MCF 10A (cell line): ENCODE results near the gene COX6A2. TPM values are rescaled to one million over a fixed set of nuclear protein-coding genes. Genes with fewer than 3 reads are reported as not detected.
"Not testable (repeated sequence)": the region's sequence is repeated elsewhere in the genome, so short reads cannot be mapped to it uniquely, and the experiment has no call there.

Experiments used
- BruUV-seq: library from RNA; stranded (reverse); fragments of 400-500 nt; replicated peaks from 2 replicates; lab custom pipeline; 2021; lab: Mats Ljungman, UMichigan
- CTCF ChIA-PET: fragments of 300-600 bp; sonication (Branson Sonifier 250); formaldehyde crosslinking; extraction: SDS; loops from one replicate; lab custom pipeline; 2021; ENCODE audit warnings: antibody characterized with exemption, inconsistent platforms; lab: Yijun Ruan, JAX
- POLR2A ChIA-PET: fragments of 300-600, 350-650 bp; sonication (Branson Sonifier 250); formaldehyde crosslinking; extraction: SDS; loops from one replicate; lab custom pipeline; 2020; ENCODE audit warnings: antibody characterized with exemption, inconsistent platforms; lab: Yijun Ruan, JAX
- DNase-seq: peaks from one replicate; pipeline ENCODE4 v3.0.0-alpha.2; 2018; ENCODE audit not compliant: unreplicated experiment
- H3K27ac Mint-ChIP-seq: one replicate; pipeline ENCODE4 v1.8.0; 2022; ENCODE audit warnings: mild to moderate bottlenecking, low read depth, mixed read lengths; ENCODE audit not compliant: unreplicated experiment
- H3K27me3 Mint-ChIP-seq: one replicate; pipeline ENCODE4 v1.8.0; 2022; ENCODE audit warnings: mixed read lengths; ENCODE audit not compliant: insufficient read depth, unreplicated experiment
- H3K36me3 Mint-ChIP-seq: one replicate; pipeline ENCODE4 v1.8.0; 2022; ENCODE audit warnings: mild to moderate bottlenecking, moderate library complexity, mixed read lengths; ENCODE audit not compliant: insufficient read depth, unreplicated experiment
- H3K4me1 Mint-ChIP-seq: one replicate; pipeline ENCODE4 v1.8.0; 2022; ENCODE audit warnings: mixed read lengths; ENCODE audit not compliant: insufficient read depth, unreplicated experiment
- H3K4me3 Mint-ChIP-seq: one replicate; pipeline ENCODE4 v1.8.0; 2022; ENCODE audit warnings: mild to moderate bottlenecking, moderate library complexity, mixed read lengths; ENCODE audit not compliant: unreplicated experiment
- H3K9me3 Mint-ChIP-seq: one replicate; pipeline ENCODE4 v1.8.0; 2022; ENCODE audit warnings: mixed read lengths; ENCODE audit not compliant: unreplicated experiment
- intact Hi-C: fragments of 100-400 bp; cut with micrococcal nuclease; formaldehyde crosslinking; loops from 2 replicates; pipeline ENCODE4 v1.14.1; 2022
- total RNA-seq: library from RNA; stranded (reverse); gene quantifications from 2 replicates; pipeline ENCODE4 v1.2.3, GENCODE V29; 2022
- TF ChIP-seq, protein P1 (sequence below): fragments of 200-600 bp; IDR thresholded peaks from one replicate; pipeline ENCODE4 v1.8.0; 2022; ENCODE audit warnings: antibody characterized with exemption, mild to moderate bottlenecking; ENCODE audit not compliant: unreplicated experiment

Gene COX6A2
- total RNA-seq, 1 experiment from 2014 or later = not detected

DNA sequence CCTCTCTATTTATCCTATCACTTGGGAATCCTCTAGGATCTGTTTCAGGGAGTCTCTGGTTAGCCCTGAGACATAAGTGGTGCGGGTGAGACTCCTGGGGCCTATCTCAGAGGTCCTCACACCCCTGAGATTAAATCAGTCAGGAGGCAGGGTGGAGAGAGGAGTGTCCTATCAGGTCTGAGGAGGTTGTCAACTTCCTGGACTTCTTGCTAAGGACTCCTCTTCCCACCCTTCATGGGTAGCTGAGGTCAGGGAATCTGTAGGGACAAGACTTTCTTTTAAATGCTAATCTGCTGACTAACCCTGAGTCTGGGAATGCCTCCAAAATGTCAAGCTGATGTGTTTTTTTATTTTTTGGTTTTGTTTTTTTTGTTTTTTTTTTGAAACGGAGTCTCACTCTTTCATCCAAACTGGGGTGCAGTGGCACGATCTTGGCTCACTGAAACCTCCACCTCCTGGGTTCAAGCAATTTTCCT is 24.5 kb upstream of the COX6A2 start:
- H3K27me3 Mint-ChIP-seq = no peaks in the 10 kb centered on the region
- H3K36me3 Mint-ChIP-seq = peaks cover 9% of the 10 kb centered on the region
- ChIA-PET CTCF (interaction anchor here (0.6 to 2.9 kb wide), 17 partner anchors 8 to 510 kb away, joined by 3 to 26 read pairs (median 4); partner anchors contain the start of gene ZNF843), POLR2A (interaction anchor here (0.8 to 4.8 kb wide), 21 partner anchors 8 to 638 kb away, joined by 3 to 29 read pairs (median 7); partner anchors contain the start of genes ARMC5, FUS, KAT8 and RUSF1)
- H3K27ac Mint-ChIP-seq = peak overlapping the region; percentile 94
- no peaks in the 10 kb centered on the region for H3K9me3 Mint-ChIP-seq
- BruUV-seq = no TSS peak
- peaks cover 21% of the 10 kb centered on the region for H3K4me1 Mint-ChIP-seq
- peak; percentile 90 for DNase-seq
- intact Hi-C loops = loop anchor here (2.0 to 10.0 kb wide), 3 partner anchors 242 to 420 kb away; partner anchors contain the start of genes STX4 and ZNF267
- H3K4me3 Mint-ChIP-seq = peak overlapping the region; percentile 37
- TF ChIP-seq, protein P1, sequence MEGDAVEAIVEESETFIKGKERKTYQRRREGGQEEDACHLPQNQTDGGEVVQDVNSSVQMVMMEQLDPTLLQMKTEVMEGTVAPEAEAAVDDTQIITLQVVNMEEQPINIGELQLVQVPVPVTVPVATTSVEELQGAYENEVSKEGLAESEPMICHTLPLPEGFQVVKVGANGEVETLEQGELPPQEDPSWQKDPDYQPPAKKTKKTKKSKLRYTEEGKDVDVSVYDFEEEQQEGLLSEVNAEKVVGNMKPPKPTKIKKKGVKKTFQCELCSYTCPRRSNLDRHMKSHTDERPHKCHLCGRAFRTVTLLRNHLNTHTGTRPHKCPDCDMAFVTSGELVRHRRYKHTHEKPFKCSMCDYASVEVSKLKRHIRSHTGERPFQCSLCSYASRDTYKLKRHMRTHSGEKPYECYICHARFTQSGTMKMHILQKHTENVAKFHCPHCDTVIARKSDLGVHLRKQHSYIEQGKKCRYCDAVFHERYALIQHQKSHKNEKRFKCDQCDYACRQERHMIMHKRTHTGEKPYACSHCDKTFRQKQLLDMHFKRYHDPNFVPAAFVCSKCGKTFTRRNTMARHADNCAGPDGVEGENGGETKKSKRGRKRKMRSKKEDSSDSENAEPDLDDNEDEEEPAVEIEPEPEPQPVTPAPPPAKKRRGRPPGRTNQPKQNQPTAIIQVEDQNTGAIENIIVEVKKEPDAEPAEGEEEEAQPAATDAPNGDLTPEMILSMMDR = no peak

DNA sequence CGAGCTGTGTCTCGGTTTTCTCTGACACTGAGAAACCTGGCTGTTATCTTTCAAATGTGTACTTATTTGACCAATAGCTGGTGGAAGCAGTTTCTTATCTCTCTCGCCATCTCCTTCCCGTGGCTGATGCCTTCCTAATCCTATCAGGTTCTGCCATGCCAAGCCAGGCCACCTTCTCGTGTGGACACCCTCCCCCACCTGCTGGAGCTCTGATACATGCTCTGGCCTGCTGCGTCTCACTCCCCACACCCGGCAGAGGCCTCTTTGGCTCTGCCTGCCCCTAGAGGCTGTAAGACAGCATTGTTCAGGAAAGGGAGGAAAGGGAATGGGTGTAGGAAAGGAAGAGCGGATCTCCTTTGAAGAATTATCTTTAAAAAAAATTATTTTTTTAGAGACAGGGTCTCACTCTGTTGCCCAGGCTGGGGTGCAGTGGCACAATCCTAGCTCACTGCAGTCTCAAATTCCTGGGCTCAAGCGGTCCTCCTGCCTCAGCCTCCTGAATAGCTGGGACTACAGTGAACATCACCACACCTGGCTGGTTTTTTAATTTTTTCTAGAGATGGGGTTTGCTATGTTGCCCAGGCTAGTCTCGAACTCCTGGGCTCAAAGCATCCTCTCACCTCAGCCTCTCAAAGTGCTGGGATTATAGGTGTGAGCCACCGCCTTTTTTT is 23.7 kb upstream of the COX6A2 start:
- no TSS peak for BruUV-seq
- peak; percentile 77 for DNase-seq
- TF ChIP-seq, protein P1 = peak; percentile 48
- peak overlapping the region; percentile 94 for H3K27ac Mint-ChIP-seq
- H3K27me3 Mint-ChIP-seq = no peaks in the 10 kb centered on the region
- H3K4me1 Mint-ChIP-seq = peaks cover 21% of the 10 kb centered on the region
- ChIA-PET POLR2A (interaction anchor here (0.6 to 4.8 kb wide), 20 partner anchors 8 to 637 kb away, joined by 3 to 29 read pairs (median 6); partner anchors contain the start of genes ARMC5, FUS, KAT8 and RUSF1), CTCF (interaction anchor here (0.6 to 2.9 kb wide), 30 partner anchors 8 to 466 kb away, joined by 3 to 26 read pairs (median 4); partner anchors contain the start of gene ZNF843)
- H3K4me3 Mint-ChIP-seq = peak overlapping the region; percentile 12
- intact Hi-C loops = loop anchor here (2.0 to 10.0 kb wide), 3 partner anchors 243 to 421 kb away; partner anchors contain the start of genes STX4 and ZNF267
- H3K36me3 Mint-ChIP-seq = peaks cover 4% of the 10 kb centered on the region
- H3K9me3 Mint-ChIP-seq = no peaks in the 10 kb centered on the region

DNA sequence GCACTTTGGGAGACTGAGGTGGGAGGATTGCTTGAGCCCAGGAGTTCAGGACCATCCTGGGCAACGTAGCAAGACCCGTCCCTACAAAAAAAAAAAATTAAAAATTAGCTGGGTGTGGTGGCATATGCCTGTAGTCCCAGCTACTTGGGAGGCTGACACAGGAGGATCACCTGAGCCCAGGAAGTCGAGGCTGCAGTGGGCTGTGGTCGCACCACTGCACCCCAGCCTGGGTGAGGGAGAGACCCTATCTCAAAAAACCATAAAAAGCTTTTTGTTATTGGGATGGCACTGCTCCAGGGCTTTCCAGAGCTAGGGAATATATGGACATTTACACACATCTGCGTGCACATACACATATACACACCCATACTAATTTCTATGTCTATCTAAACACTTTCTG is 23.0 kb upstream of the COX6A2 start:
- ChIA-PET CTCF (interaction anchor here (0.6 to 2.9 kb wide), 23 partner anchors 8 to 465 kb away, joined by 3 to 26 read pairs (median 4); partner anchors contain the start of gene ZNF843), POLR2A (interaction anchor here (0.7 to 4.8 kb wide), 13 partner anchors 8 to 497 kb away, joined by 3 to 29 read pairs (median 10); partner anchors contain the start of genes ARMC5, FUS, KAT8 and RUSF1)
- no TSS peak for BruUV-seq
- peak overlapping the region; percentile 94 for H3K27ac Mint-ChIP-seq
- DNase-seq = no peak
- no peaks in the 10 kb centered on the region for H3K9me3 Mint-ChIP-seq
- intact Hi-C loops = loop anchor here (5.0 to 10.0 kb wide), 2 partner anchors 244 to 419 kb away; partner anchors contain the start of gene STX4
- TF ChIP-seq, protein P1 = no peak
- no peaks in the 10 kb centered on the region for H3K27me3 Mint-ChIP-seq
- no peaks in the 10 kb centered on the region for H3K36me3 Mint-ChIP-seq
- H3K4me3 Mint-ChIP-seq = no peak overlapping the region
- H3K4me1 Mint-ChIP-seq = peaks cover 21% of the 10 kb centered on the region

DNA sequence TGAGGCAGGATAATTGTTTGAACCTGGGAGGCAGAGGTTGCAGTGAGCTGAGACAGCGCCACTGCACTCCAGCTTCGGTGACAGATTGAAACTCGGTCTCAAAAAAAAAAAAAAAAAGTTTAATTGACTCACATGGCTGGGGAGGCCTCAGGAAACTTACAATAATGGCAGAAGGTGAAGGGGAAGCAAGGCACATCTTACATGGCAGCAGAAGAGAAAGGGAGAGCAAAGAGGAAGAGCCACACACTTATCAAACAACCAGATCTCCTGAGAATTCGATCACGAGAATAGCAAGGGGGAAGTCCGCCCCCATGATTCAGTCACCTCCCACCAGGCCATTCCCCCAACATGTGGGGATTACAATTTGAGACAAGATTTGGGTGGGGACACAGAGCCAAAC is 17.8 kb upstream of the COX6A2 start:
- not testable (repeated sequence) for H3K4me3 Mint-ChIP-seq

More for the DNA sequence above, 17.8 kb upstream of the COX6A2 start:
- ChIA-PET CTCF (interaction anchor here (0.6 to 7.0 kb wide), 5 partner anchors 13 to 303 kb away, joined by 3 to 65 read pairs (median 5); partner anchors contain the start of gene ARMC5), POLR2A (interaction anchor here (1.4 to 4.7 kb wide), 3 partner anchors 9 to 372 kb away, joined by 3 to 30 read pairs (median 4); partner anchors contain the start of genes ARMC5, ZNF646 and ZNF668)
- intact Hi-C loops, H3K9me3 Mint-ChIP-seq, H3K36me3 Mint-ChIP-seq, BruUV-seq, H3K27ac Mint-ChIP-seq, H3K27me3 Mint-ChIP-seq, DNase-seq: not testable (repeated sequence)
- H3K4me1 Mint-ChIP-seq = peaks cover 12% of the 10 kb centered on the region
